KG1 (cell line): ENCODE results near the gene CTDSPL.

Experiments used
- DNase-seq: peaks from one replicate; lab custom pipeline; 2025; lab: John Stamatoyannopoulos, UW

The CTDSPL gene

GRCh38 chr3:37853691-37854413 lies 7.8 kb upstream of the CTDSPL start:
- DNase-seq, result no peak

GRCh38 chr3:37855363-37855970 lies 6.2 kb upstream of the CTDSPL start:
- peak; percentile 80 for DNase-seq

- no peak for DNase-seq
Observed at GRCh38 chr3:37856381-37856780, 5.3 kb upstream of the CTDSPL start.

GRCh38 chr3:37858742-37859141 lies 2.9 kb upstream of the CTDSPL start:
- DNase-seq, result no peak

- DNase-seq, result no peak
Observed at GRCh38 chr3:37859354-37859753, 2.3 kb upstream of the CTDSPL start.

GRCh38 chr3:37859908-37860199 lies 1.8 kb upstream of the CTDSPL start:
- no peak for DNase-seq

- no peak for DNase-seq
Observed at GRCh38 chr3:37862219-37862902, 681 bp downstream of the CTDSPL start.

GRCh38 chr3:37862903-37863815 lies 1.5 kb downstream of the CTDSPL start:
- no peak for DNase-seq

GRCh38 chr3:37863949-37864822 lies 2.5 kb downstream of the CTDSPL start:
- no peak for DNase-seq

GRCh38 chr3:37864904-37865303 lies 3.2 kb downstream of the CTDSPL start:
- no peak for DNase-seq

GRCh38 chr3:37867144-37867543 lies 5.5 kb downstream of the CTDSPL start:
- no peak for DNase-seq

- DNase-seq, result no peak
Observed at GRCh38 chr3:37871858-37872257, 10.2 kb downstream of the CTDSPL start.

GRCh38 chr3:37872413-37873160 lies 10.9 kb downstream of the CTDSPL start:
- DNase-seq, result no peak

GRCh38 chr3:37876279-37876678 lies 14.6 kb downstream of the CTDSPL start:
- DNase-seq, result no peak

GRCh38 chr3:37882711-37883110 lies 21.0 kb downstream of the CTDSPL start:
- no peak for DNase-seq

GRCh38 chr3:37885814-37886213 lies 24.1 kb downstream of the CTDSPL start:
- DNase-seq, result no peak

- no peak for DNase-seq
Observed at GRCh38 chr3:37886395-37886794, 24.7 kb downstream of the CTDSPL start.

GRCh38 chr3:37887062-37887461 lies 25.4 kb downstream of the CTDSPL start:
- DNase-seq, result no peak

- DNase-seq, result no peak
Observed at GRCh38 chr3:37887824-37888223, 26.1 kb downstream of the CTDSPL start.

GRCh38 chr3:37888421-37888820 lies 26.7 kb downstream of the CTDSPL start:
- no peak for DNase-seq

- DNase-seq, result no peak
Observed at GRCh38 chr3:37890522-37890921, 28.8 kb downstream of the CTDSPL start.
